Spleen (tissue), 7 donors: Measurements from ENCODE around the gene AKAP13.

ENCODE experiments used
- POLR2A ChIP-seq, 3 donors: fragments of 450-650 bp; IDR thresholded peaks; one replicate each; pipeline ENCODE4 v1.5.1; 2017; ENCODE audit warnings: antibody characterized with exemption in 3 of 3, mild to moderate bottlenecking in 1 of 3
- TF ChIP-seq, protein P1 (sequence below), 11 experiments: fragments of 200-600 bp in 7 of 11; fragments of 450-650 bp in 4 of 11; sonication (generic) in 4 of 11; IDR thresholded peaks in 8 of 11; conservative IDR thresholded peaks in 3 of 11; 1 replicate in 7 of 11; 2 replicates in 4 of 11; pipeline versions ENCODE4 v1.4.0 to v1.8.0; 2016 to 2021; ENCODE audit warnings: antibody characterized with exemption in 11 of 11, inconsistent platforms in 4 of 11, mild to moderate bottlenecking in 1 of 11
- donor health status: DM: no; HTN: no; CAD: no; lungs with moderate emphysema.
- donor health status: DM: no; HTN: no; CAD: no.
- donor health status: DM: no; HTN: no; CAD: no.

DNA sequence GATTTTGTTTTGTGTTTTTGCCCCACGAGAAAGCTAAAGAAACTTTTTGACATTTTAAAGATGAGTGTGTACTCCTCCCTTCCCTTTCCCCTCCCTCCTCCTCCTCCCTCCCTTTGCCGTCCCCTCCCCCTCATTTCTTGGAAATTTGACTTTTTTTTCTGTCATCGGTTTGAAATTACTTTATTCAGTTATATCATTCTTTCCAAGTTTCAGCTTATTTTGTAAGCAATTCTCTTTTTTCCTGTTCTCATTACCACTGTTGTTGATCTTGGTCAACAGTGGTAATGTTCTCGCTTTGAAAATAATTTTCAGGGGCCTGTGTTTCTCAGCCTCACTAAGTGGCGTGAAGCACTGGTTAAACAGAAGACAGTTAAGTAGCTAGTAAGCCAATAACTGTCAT, 178.4 kb downstream of the AKAP13 start:
- TF ChIP-seq, protein P1, sequence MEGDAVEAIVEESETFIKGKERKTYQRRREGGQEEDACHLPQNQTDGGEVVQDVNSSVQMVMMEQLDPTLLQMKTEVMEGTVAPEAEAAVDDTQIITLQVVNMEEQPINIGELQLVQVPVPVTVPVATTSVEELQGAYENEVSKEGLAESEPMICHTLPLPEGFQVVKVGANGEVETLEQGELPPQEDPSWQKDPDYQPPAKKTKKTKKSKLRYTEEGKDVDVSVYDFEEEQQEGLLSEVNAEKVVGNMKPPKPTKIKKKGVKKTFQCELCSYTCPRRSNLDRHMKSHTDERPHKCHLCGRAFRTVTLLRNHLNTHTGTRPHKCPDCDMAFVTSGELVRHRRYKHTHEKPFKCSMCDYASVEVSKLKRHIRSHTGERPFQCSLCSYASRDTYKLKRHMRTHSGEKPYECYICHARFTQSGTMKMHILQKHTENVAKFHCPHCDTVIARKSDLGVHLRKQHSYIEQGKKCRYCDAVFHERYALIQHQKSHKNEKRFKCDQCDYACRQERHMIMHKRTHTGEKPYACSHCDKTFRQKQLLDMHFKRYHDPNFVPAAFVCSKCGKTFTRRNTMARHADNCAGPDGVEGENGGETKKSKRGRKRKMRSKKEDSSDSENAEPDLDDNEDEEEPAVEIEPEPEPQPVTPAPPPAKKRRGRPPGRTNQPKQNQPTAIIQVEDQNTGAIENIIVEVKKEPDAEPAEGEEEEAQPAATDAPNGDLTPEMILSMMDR (IDR thresholded peaks at IDR 0.05 in 8 of 11, conservative IDR thresholded peaks at IDR 0.05 in 3 of 11): no peak
- no peak for TF ChIP-seq POLR2A (IDR thresholded peaks at IDR 0.05)
